ENCODE results near the gene GRM7. TPM values are rescaled to one million over a fixed set of nuclear protein-coding genes. Genes with fewer than 3 reads are reported as not detected.

GRM7 gene
- total RNA-seq, 2 donors from 2014 or later = 0.68 to 3.9 TPM

DNA sequence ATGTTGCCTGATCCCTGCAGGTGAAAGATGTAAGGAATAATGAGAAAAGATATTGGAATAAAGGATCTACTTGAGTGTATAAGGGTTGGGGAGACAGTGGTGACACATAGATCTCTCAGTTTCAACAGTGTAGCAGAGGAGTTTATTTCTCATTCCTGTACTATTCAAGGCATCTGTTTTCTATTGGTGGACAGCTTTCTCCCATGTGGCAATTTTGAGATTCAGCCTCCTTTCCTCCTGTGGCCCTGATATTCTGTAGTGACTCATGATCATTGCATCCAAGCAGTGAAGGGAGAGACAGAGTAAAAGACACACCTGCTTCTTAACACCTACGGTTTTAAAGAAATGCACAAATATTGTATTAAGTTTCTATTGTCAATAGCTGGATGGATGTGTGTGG lies 327.6 kb downstream of the GRM7 start:
- Histone ChIP-seq H3K27me3 (replicated peaks; ENCODE audit: insufficient read depth) (no peaks in the 10 kb centered on the region), H3K4me1 (ENCODE audit: control insufficient read depth in 1 of 2, low read depth in 2 of 2) (peaks cover 5 to 14% of the 10 kb centered on the region in 2 donors), H3K4me3 (no peak overlapping the region), H3K27ac (no peak overlapping the region), H3K36me3 (no peaks in the 10 kb centered on the region), H3K9me3 (no peaks in the 10 kb centered on the region)
- DNase-seq (ENCODE audit: low spot score) (no peak), ATAC-seq (ENCODE audit: insufficient number of reproducible peaks, low FRiP score, low read depth) (no peak)
- no peak for TF ChIP-seq CTCF (IDR thresholded peaks at IDR 0.05)

DNA sequence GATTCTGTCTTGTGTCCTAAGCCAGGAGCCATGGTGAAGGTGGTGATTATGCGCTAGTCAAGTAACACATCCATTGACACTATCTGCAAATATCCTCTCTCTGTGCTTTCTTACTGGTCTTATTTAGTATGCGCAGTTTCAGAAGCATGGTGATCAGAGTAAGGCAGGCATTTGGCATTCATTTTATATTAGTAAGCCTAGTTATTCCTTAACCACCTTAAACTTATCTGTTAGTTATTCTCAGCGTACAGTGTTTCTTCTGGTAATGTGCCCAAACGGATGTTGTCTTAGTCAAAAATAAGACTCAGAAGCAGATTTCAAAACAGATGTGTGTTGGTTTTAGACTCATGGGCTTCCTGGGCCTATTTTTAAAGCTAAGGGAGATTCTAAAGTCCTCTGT lies 329.2 kb downstream of the GRM7 start:
- no peak for TF ChIP-seq CTCF (IDR thresholded peaks at IDR 0.05)
- Histone ChIP-seq H3K9me3 (no peaks in the 10 kb centered on the region), H3K27ac (peak overlapping the region; percentile 33 to 47), H3K36me3 (no peaks in the 10 kb centered on the region), H3K4me3 (no peak overlapping the region), H3K27me3 (replicated peaks; ENCODE audit: insufficient read depth) (no peaks in the 10 kb centered on the region), H3K4me1 (ENCODE audit: control insufficient read depth in 1 of 2, low read depth in 2 of 2) (peaks cover 5 to 14% of the 10 kb centered on the region in 2 donors)
- DNase-seq (ENCODE audit: low spot score) (no peak), ATAC-seq (ENCODE audit: insufficient number of reproducible peaks, low FRiP score, low read depth) (peak; percentile 50)

GRCh38 chr3:7193269-7193668 lies 332.4 kb downstream of the GRM7 start:
- no peak for TF ChIP-seq CTCF (IDR thresholded peaks at IDR 0.05)
- Histone ChIP-seq H3K27me3 (replicated peaks; ENCODE audit: insufficient read depth) (no peaks in the 10 kb centered on the region), H3K4me3 (no peak overlapping the region), H3K4me1 (ENCODE audit: control insufficient read depth in 1 of 2, low read depth in 2 of 2) (peaks cover 5 to 14% of the 10 kb centered on the region in 2 donors), H3K9me3 (no peaks in the 10 kb centered on the region), H3K27ac (no peak overlapping the region), H3K36me3 (no peaks in the 10 kb centered on the region)
- ATAC-seq (ENCODE audit: insufficient number of reproducible peaks, low FRiP score, low read depth) = no peak
- DNase-seq (ENCODE audit: low spot score) = no peak

DNA sequence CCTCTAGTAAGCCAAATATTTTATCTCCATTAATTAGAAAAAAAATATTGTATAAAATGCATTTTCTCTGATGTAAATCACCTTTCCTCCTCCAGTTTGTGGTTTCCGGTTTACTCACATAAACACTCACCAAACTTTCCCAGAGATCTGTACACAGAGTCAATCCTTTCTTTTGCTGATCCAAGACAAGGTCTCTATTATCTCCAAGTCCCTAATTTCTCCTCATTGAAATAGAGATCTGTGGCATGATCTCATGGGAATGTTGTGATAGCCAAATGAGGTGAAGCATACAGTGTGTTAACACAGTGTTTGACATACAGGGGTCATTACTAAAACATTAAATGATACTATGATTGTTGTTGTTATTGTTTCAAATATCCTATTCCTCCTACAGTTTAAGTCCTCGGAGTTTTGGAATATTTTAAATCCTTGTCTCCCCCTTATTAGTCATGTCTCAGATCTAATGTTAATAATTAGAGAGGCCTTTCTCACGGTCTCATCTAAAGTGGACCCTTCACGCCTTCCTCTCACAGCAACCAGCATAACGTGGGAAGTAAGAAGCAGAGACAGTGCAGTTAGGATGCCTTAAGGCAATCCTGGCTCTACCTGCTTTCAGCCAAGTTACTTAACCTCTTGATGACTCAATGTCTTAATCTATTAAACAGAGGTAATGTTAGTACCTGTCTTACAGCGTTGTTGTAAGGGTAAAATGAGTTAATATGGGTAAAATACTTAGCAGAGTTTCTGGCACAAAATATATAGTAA lies 333.3 kb downstream of the GRM7 start:
- ATAC-seq (ENCODE audit: insufficient number of reproducible peaks, low FRiP score, low read depth) (no peak), DNase-seq (ENCODE audit: low spot score) (no peak)
- H3K36me3 ChIP-seq = no peaks in the 10 kb centered on the region
- no peaks in the 10 kb centered on the region for H3K27me3 ChIP-seq (replicated peaks; ENCODE audit: insufficient read depth)
- no peak for TF ChIP-seq CTCF (IDR thresholded peaks at IDR 0.05)
- no peaks in the 10 kb centered on the region for H3K9me3 ChIP-seq
- no peak overlapping the region for H3K4me3 ChIP-seq
- no peak overlapping the region for H3K27ac ChIP-seq
- peaks cover 5 to 14% of the 10 kb centered on the region in 2 donors for H3K4me1 ChIP-seq (ENCODE audit: control insufficient read depth in 1 of 2, low read depth in 2 of 2)

GRCh38 chr3:7195934-7196333 lies 335.0 kb downstream of the GRM7 start:
- TF ChIP-seq CTCF (IDR thresholded peaks at IDR 0.05) = no peak
- Histone ChIP-seq H3K4me3 (no peak overlapping the region), H3K4me1 (ENCODE audit: control insufficient read depth in 1 of 2, low read depth in 2 of 2) (peaks cover 0 to 2% of the 10 kb centered on the region in 2 donors), H3K9me3 (no peaks in the 10 kb centered on the region), H3K27ac (no peak overlapping the region), H3K36me3 (no peaks in the 10 kb centered on the region), H3K27me3 (replicated peaks; ENCODE audit: insufficient read depth) (no peaks in the 10 kb centered on the region)
- DNase-seq (ENCODE audit: low spot score) = no peak
- no peak for ATAC-seq (ENCODE audit: insufficient number of reproducible peaks, low FRiP score, low read depth)

Measured in thoracic aorta (tissue), 2 donors.